Fibroblast of peridontal ligament (primary cell): ENCODE results near the gene HSP90AB1.

Experiments
- DNase-seq: peaks from one replicate; pipeline ENCODE4 v3.0.0-alpha.2; 2010; ENCODE audit errors: extremely low read depth

The HSP90AB1 gene

DNA sequence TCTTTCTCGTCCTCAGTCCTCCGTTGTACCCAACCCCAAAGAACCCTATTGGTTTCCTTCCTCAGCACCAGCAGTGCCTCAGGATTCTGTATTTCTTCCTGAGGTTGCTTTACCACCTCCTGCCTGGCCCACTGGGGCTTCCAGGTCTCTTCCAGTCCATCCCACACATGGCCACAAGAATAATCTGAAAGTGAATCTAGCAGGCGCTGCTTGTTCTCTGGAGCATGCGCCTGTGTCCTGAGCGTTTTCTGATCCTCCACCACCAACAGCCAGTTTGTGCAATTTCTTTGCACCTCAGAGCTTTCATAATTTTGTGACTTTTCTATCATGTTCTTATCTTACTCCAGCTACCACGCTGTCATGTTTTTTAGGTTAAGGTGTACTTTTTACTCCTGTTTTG is 11.6 kb upstream of the HSP90AB1 start:
- no peak for DNase-seq

DNA sequence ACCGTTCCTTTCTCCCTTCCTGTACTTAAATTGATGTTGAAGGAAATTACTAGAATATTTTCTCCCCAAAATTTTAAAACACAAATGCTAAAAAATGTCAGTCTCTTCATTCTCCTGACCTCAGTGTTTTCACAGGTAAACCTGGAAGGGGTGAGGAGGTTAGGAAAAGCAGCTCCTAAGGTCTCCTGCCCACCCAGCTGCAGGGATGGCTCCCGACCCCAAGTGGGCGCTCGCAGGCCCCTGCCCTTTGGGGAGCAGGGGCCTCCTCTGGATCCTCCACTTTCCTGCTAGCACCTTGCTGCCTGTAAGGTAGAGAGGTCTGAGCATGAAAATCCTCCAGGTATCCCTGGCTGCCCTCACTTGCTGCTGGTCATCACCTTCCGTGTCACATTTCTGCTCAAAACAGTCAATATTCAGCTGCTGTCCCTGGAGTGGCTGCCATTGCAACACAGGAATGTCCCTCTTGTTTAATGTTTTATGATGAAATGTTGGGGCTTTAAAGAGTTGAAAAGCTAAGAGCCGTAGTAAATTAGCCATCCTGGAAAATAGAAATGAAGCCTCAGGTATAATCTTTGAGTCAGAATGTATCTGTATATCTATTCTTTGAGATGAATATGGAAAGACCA is 10.9 kb upstream of the HSP90AB1 start:
- no peak for DNase-seq

DNA sequence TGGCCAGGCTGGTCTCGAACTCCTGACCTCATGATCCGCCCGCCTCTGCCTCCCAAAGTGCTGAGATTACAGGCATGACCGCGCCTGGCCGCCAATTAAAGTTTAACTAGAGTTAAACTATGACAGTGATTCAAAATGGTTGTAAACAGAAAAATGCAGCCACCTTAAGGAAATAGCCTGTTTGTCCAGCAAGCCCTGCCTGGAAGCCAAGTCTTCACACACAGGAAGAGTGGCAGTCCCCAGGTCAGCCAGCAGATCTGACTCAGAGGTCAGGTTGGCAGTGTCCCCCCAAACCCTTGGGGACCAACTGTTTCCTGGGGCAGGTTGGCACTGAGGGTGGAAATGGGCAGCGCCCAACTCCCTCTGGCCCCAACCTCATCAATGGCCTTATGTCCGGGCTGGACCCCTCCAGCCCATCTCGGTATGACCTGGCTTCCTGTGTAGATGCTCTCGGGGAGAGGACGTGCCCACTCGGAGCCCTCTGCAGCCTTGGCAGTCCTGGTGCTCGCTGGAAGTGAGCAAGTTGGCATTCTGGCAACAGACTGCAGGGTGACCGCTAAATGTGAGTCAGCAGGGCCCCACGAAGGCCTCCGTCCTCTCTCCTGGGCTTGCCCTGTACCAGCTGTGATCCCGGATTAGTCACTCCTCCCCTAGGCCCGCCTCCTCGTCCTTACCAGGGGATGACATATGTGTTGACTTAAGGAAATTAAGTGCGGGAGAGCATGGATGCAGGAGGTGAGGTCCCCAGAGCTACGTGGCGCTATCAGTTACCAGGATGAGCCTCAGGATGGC is 9.7 kb upstream of the HSP90AB1 start:
- DNase-seq: peak; percentile 94

DNA sequence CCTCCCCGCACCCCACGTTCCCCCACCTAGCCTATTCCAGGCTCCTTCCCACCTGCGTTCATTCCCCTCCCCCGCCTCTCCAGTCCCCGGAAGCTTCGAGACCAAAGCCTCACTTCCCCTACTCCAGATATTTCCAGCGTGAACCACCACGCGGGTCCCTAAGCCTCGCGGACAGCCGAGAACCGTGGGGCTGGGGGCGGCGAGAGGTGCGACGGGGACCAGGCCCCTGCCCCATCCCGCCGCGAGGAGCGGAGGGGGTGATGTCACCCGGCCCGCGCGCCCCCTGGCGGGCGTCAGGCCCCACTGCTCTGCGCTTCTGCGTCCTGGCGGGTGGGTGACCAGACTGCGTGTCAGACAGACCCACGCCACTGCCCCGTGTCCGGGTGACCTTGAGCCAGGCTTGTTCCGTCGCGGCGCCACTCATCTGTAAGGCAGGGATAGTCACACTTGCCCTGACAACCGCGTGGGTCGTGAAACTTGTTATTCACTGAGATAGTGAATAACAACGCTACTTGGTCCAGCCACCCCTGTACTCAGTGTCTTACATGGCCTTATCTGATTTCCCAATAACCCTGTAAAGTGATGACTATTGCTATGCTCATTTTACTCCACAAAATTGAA is 9.0 kb upstream of the HSP90AB1 start:
- DNase-seq: peak; percentile 56

DNA sequence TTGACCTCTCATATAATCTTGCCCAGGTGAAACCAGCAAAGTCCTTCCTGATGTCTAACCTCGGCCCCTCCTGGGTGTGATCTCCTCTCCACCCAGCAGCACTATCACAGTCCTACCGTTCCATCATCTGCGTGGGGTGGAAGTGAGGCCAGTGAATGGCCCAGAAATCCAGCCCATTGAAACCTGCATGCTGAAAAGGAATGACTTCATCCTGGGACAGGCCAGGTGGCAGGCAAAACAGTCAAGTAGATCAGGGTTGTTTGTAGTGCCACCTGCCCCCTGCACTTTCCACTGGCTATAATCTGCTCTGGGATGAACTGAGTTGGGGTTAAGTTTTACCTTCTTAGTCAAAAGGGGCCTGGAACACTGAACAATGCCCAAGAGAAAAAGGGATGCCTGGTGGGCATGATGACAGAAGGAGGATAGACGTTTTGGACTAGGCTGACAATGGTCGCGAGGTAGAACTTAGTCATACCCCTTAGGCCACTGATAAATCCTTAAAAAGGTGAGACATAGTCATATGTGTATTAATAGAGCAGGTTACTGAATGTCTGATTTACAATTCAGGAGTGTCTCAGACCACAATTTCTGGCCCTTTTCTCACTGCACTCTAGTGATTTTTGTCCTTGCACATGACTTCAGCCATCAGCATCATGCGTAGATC is 8.1 kb upstream of the HSP90AB1 start:
- no peak for DNase-seq

DNA sequence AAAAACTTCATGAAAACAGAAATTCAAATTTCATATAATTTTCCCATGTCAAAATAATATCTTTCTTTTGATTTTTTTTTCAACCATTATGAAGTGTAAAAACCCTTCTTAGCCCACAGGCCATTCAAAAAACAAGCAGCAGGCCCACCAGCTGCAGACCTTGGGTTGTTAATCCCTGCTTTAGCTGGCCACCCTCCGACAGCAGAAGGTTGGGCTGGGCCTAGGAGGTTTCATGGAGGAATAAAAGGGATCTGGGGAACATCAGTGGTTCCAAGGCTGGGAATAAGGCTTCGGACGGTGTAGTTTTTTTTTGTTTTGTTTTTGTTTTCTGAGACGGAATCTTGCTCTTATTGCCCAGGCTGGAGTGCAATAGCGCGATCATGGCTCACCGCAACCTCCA is 3.6 kb upstream of the HSP90AB1 start:
- no peak for DNase-seq

DNA sequence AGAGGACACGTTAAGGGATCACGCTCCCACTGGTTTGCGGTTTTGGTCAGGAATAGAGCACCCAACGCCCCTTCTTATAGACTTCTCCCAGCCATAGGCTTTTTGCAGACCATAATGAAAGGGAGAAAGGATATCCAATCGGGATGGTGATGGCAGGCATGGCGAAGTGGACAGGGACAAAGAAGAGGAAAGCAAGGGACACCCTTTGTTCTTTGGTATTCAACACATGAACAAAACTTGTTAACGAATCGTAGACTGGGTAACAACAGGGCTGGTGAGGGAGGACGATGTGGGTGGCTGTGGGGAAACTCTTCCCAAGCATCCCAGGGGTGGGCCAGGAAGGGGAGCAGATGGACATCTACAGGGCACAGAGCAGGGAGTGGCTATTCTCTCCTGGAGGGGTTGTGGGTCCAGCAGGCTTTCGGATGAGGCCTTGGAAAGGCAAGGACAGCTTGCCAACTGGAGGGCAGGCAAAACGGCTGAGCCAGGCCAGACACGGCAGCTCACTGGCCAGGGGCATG is 1.4 kb upstream of the HSP90AB1 start:
- no peak for DNase-seq

DNA sequence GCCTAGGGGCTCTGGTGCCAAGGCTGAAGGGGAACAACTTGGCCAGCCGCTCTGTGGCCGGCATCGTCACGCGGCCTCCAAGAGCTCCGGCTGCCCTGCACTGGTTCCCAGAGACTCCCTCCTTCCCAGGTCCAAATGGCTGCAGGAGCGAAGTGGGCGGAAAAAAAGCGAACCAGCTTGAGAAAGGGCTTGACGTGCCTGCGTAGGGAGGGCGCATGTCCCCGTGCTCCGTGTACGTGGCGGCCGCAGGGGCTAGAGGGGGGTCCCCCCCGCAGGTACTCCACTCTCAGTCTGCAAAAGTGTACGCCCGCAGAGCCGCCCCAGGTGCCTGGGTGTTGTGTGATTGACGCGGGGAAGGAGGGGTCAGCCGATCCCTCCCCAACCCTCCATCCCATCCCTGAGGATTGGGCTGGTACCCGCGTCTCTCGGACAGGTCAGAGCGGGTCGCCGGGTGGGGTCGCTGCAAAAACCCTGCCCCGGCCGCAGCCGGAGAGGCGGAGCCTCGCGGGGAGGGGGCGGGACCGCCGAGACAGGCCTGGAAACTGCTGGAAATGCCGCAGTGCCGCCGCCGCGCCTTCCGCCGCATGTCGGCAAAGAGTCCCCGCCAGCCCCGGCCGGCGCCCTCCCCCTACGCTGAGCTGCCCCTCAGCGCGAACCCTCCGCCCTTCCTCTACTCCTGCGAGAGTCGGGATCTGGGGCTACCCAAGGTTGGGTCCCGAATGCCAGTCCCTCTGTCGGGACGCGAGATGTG is 814 bp upstream of the HSP90AB1 start:
- peak; percentile 75 for DNase-seq

DNA sequence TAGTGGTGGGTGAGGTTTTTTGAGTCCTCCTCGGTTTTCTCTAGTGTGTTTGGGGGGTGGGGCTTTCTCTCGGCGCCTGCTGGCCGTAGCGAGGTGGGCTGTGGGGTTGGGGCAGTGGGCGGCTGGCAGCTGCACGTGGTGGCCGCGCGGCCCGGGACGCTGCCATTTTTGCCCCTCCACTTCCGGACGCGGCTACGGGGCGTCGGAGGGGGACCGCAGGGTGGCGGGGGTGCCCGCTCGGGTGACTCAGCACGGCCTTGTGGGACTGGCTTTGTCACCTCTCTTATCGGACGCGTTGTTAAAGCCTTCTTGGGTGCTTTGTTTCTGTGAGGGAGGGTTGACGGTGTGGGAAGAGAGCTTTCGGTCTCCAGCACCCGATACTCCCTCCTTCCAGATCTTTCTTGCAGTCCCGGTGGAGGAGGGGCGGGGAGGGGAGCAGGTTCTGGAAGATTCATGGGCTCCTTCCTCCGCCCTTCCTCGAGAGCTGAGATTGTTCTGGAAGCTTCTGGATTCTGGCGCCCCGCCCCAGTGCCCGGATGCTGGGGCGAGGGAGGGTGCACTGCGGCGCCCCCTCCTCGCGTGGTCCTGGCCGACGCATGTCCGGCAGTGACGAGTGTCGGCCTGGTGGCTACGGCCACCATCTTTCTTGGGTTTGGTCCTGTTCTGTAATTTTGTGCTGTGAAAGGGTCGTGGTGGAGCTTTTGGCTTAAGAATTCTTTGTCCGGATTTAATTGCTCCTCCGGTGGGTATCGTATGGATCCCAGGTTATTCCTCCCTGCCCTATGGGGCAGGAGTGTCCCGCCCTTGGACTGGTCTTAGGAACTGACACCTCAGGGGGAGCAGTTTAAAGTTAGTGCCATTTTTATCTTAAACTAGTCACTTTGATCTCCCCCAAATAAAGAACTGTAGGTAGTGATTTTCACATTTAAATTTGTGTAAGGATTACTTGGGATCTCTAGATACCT is 719 bp downstream of the HSP90AB1 start:
- peak; percentile 42 for DNase-seq

DNA sequence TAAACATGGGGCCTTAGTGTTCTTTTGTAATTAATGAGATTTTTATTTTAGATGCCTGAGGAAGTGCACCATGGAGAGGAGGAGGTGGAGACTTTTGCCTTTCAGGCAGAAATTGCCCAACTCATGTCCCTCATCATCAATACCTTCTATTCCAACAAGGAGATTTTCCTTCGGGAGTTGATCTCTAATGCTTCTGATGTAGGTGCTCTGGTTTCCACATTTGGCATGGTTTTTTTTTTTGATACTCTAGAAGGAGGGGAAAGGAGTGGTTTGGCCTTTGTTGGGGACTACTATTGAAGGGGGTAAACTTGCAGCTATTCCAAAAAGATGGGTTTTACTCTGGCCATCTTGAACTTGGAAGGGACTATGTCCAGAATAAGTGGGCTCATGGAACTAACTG is 1.7 kb downstream of the HSP90AB1 start:
- DNase-seq: no peak

DNA sequence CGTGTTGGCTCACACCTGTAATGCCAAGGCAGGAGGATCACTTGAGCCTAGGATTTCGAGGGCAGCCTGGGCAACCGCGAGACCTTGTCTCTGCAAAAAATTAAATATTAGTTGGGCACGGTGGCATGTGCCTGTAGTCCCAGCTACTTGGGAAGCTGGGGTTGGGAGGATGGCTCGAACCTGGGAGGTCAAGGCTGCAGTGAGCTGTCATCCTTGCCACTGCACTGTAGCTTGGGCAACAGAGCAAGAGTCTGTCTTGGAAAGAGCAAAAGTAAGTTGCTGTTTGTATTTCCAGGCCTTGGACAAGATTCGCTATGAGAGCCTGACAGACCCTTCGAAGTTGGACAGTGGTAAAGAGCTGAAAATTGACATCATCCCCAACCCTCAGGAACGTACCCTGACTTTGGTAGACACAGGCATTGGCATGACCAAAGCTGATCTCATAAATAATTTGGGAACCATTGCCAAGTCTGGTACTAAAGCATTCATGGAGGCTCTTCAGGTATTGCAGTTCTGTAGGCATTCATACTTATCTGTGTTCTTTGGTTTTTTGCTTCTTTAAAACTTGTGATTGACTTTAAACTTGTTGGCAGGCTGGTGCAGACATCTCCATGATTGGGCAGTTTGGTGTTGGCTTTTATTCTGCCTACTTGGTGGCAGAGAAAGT is 2.3 kb downstream of the HSP90AB1 start:
- no peak for DNase-seq

DNA sequence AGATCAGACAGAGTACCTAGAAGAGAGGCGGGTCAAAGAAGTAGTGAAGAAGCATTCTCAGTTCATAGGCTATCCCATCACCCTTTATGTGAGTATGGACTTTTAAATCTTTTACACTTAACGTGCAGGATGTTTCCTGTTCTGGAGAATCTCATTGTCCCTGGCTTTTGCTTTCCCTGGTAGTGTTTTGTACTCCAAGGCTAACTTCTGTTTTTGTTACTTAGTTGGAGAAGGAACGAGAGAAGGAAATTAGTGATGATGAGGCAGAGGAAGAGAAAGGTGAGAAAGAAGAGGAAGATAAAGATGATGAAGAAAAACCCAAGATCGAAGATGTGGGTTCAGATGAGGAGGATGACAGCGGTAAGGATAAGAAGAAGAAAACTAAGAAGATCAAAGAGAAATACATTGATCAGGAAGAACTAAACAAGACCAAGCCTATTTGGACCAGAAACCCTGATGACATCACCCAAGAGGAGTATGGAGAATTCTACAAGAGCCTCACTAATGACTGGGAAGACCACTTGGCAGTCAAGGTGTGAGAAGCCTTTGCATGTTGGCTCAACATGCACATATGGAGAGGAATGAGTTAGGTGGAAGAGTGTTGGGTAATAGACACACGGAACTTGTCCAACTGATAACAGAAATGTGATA is 3.3 kb downstream of the HSP90AB1 start:
- no peak for DNase-seq

DNA sequence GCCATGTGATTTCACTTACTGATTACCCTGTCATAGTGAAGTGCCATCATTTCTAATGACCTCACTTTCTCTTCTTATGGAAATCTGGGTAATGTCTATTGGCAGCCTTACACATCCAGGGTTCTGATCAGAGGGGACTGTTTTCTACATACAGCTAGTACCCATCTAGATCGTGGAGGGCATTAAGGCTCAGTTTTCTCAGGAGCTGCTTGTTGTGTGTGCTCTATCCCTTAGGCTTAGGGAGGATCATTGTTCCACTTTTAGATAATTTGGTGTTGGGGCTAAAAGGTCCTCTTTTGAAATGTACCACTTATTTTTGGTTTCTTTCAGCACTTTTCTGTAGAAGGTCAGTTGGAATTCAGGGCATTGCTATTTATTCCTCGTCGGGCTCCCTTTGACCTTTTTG is 3.8 kb downstream of the HSP90AB1 start:
- no peak for DNase-seq

DNA sequence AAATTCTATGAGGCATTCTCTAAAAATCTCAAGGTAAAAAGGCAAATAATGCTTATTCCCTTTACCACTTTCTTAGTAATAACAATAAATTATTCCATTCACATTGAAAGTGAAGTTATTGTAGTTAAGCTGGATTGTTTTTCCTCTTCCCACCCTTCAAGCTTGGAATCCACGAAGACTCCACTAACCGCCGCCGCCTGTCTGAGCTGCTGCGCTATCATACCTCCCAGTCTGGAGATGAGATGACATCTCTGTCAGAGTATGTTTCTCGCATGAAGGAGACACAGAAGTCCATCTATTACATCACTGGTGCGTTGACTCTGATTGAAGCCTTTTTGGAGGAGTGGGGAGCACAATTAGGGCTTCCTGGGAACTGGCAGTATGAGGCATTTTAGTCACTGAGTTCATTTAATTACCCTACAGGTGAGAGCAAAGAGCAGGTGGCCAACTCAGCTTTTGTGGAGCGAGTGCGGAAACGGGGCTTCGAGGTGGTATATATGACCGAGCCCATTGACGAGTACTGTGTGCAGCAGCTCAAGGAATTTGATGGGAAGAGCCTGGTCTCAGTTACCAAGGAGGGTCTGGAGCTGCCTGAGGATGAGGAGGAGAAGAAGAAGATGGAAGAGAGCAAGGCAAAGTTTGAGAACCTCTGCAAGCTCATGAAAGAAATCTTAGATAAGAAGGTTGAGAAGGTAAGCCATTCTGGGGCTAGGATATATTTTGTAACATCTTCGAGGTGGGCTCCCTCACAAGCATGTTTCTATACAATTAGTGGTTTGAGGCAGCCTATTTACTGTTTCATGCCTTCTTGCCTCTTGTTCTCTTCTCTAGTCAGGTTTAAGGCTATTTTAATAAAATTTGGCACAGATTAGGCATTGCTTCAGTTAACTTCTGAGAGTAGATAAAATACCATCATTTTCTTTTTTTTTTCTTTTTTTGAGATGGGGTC is 4.9 kb downstream of the HSP90AB1 start:
- DNase-seq: no peak

DNA sequence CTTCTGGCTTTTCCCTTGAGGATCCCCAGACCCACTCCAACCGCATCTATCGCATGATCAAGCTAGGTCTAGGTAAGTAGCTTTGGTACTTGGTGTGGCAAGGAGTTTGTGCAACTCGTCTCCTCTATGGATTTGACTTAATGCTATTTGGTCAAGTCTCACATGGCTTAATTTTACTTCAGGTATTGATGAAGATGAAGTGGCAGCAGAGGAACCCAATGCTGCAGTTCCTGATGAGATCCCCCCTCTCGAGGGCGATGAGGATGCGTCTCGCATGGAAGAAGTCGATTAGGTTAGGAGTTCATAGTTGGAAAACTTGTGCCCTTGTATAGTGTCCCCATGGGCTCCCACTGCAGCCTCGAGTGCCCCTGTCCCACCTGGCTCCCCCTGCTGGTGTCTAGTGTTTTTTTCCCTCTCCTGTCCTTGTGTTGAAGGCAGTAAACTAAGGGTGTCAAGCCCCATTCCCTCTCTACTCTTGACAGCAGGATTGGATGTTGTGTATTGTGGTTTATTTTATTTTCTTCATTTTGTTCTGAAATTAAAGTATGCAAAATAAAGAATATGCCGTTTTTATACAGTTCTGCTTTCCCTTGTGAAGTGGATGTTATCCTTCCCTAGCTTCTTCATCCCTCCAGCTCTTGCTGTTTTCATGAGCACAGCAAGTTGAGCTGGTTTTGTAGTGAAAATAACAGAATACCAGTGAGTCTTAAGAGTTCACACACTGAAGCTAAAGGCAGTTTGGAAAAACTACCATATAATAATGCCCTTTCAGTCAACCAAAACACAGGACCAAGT is 6.6 kb downstream of the HSP90AB1 start:
- DNase-seq: peak; percentile 30

DNA sequence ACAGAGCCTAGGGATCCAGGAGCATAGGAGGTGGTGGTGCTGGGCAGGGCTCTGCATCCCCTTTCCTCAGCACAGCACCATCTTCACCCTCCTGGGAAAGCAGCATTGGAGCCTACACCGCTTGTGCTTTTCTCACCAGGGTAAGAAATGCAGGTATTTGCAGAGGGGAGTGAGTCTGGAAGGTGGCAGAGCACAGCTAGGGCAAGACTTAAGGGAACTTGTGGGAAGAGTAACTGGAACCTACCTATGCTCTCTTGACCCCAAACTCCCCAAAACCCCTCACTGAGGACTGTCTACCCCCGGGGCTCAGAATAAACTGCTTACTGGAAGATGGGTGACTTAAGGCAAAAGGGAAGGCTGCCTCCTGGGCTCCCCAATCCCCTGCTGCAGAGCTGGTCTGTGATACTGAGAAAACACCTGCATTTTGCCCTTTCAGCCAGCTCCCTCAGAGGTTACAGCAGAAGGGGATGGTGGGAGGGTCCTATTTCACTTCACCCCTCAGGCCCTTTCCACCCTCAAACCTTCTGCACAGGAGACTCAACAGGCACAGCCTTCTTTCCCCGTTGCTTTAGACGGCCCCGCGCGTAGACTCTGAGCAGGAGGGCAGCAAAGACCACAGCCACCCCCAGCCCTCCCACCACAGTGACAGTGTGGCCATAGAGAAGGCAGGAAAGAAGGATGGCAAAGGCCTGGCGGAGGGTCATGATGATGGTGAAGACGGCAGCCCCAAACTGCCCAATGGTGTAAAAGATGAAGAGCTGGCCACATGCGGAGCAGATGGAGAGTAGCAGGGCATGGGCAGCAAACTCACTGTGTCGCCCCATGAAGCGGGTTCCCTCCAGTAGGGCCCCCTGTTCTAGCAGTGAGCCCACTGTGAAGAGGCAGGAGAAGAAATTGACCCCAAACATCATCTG is 7.5 kb downstream of the HSP90AB1 start:
- DNase-seq: no peak
